ENCODE measurements around the gene PKD2L1. TPM values are rescaled to one million over a fixed set of nuclear protein-coding genes. Genes with fewer than 3 reads are reported as not detected.
A peak's percentile ranks its signal among the peaks of the same experiment; 100 is the strongest.

Gene PKD2L1
- total and polyA plus RNA-seq, 12 donors = not detected

GRCh38 chr10:100248820-100249219 is 81.2 kb downstream of the PKD2L1 start:
- no peaks in the 10 kb centered on the region for H3K9me3 ChIP-seq
- H3K36me3 ChIP-seq = peaks cover 0 to 100% (median 76%) of the 10 kb centered on the region in 9 donors
- ATAC-seq (peak in 4 of 8 donors; percentile 67 to 95 (median 76)), DNase-seq (no peak)
- H3K27me3 ChIP-seq = no peaks in the 10 kb centered on the region
- WGBS, 2 donors = 80 to 81% methylated on average over 7 of the region's 7 CpGs
- TF ChIP-seq CTCF (IDR thresholded peaks at IDR 0.05) = no peak
- peaks cover 0 to 11% (median 0%) of the 10 kb centered on the region in 9 donors for H3K4me1 ChIP-seq
- H3K4me3 ChIP-seq = no peak overlapping the region
- intact Hi-C loops (cut with DNase I) = no loop called here
- H3K27ac ChIP-seq = peak overlapping the region in 1 of 10 donors; percentile 0

- intact Hi-C loops (cut with DNase I) = no loop called here
- no peak overlapping the region for H3K27ac ChIP-seq
- ATAC-seq (no peak), DNase-seq (no peak)
- H3K9me3 ChIP-seq = no peaks in the 10 kb centered on the region
- WGBS, 2 donors = 61 to 67% methylated on average over 5 of the region's 5 CpGs
- H3K4me1 ChIP-seq = peaks cover 0 to 11% (median 0%) of the 10 kb centered on the region in 9 donors
- no peak overlapping the region for H3K4me3 ChIP-seq
- TF ChIP-seq CTCF (IDR thresholded peaks at IDR 0.05) = no peak
- peaks cover 0 to 100% (median 63%) of the 10 kb centered on the region in 9 donors for H3K36me3 ChIP-seq
- H3K27me3 ChIP-seq = no peaks in the 10 kb centered on the region
Measured at GRCh38 chr10:100245484-100246220, 84.4 kb downstream of the PKD2L1 start.

GRCh38 chr10:100239851-100240250 is 90.2 kb downstream of the PKD2L1 start:
- Histone ChIP-seq H3K27ac (no peak overlapping the region), H3K27me3 (no peaks in the 10 kb centered on the region), H3K36me3 (peaks cover 0 to 100% (median 59%) of the 10 kb centered on the region in 9 donors), H3K9me3 (no peaks in the 10 kb centered on the region), H3K4me3 (no peak overlapping the region), H3K4me1 (no peaks in the 10 kb centered on the region)
- no peak for ATAC-seq
- intact Hi-C loops (cut with DNase I) = no loop called here
- DNase-seq = no peak
- no peak for TF ChIP-seq CTCF (IDR thresholded peaks at IDR 0.05)
- 90 to 93% methylated on average over 3 of the region's 3 CpGs for WGBS, 2 donors

- ATAC-seq (no peak), DNase-seq (no peak)
- Histone ChIP-seq H3K9me3 (no peaks in the 10 kb centered on the region), H3K4me3 (no peak overlapping the region), H3K36me3 (peaks cover 0 to 100% (median 58%) of the 10 kb centered on the region in 9 donors), H3K27ac (no peak overlapping the region), H3K27me3 (no peaks in the 10 kb centered on the region), H3K4me1 (no peaks in the 10 kb centered on the region)
- 96 to 97% methylated on average over 7 of the region's 7 CpGs for WGBS, 2 donors
- TF ChIP-seq CTCF (IDR thresholded peaks at IDR 0.05) = no peak
- intact Hi-C loops (cut with DNase I) = no loop called here
Measured at GRCh38 chr10:100238429-100238828, 91.6 kb downstream of the PKD2L1 start.

Other genes starting within 250 kb of the PKD2L1 start
- gene CPN1, start 248.4 kb downstream of the PKD2L1 start, total RNA-seq = not detected
- not detected for gene CPN1, start 248.4 kb downstream of the PKD2L1 start, polyA plus RNA-seq
- gene ERLIN1, start 144.2 kb downstream of the PKD2L1 start, total RNA-seq = 10 to 100 TPM in 2 of 10 donors, 1 to 10 TPM in 8; 4.4 to 13.3 (median 7.5) TPM
- gene ERLIN1, start 144.2 kb downstream of the PKD2L1 start, polyA plus RNA-seq = 1 to 10 TPM; 2.1 to 6.3 TPM
- 10 to 100 TPM in 6 of 10 donors, 1 to 10 TPM in 4; 7.7 to 13.7 (median 10.1) TPM for gene CHUK, start 100.6 kb downstream of the PKD2L1 start, total RNA-seq
- gene CHUK, start 100.6 kb downstream of the PKD2L1 start, polyA plus RNA-seq = 1 to 10 TPM; 7.3 to 7.7 TPM
- gene CWF19L1, start 62.6 kb downstream of the PKD2L1 start, total RNA-seq = 10 to 100 TPM in 9 of 10 donors, 1 to 10 TPM in 1; 9.5 to 20.0 (median 13.4) TPM
- 10 to 100 TPM; 14.0 to 15.3 TPM for gene CWF19L1, start 62.6 kb downstream of the PKD2L1 start, polyA plus RNA-seq
- 10 to 100 TPM; 13.6 to 23.5 (median 19.8) TPM for gene BLOC1S2, start 43.5 kb downstream of the PKD2L1 start, total RNA-seq
- gene BLOC1S2, start 43.5 kb downstream of the PKD2L1 start, polyA plus RNA-seq = 10 to 100 TPM; 19.3 to 32.2 TPM
- 10 to 100 TPM in 6 of 10 donors, 1 to 10 TPM in 4; 1.8 to 24.7 (median 12.6) TPM for gene SCD, start 17.0 kb upstream of the PKD2L1 start, total RNA-seq
- 10 to 100 TPM; 44.6 to 62.7 TPM for gene SCD, start 17.0 kb upstream of the PKD2L1 start, polyA plus RNA-seq
- not detected for gene WNT8B, start 132.8 kb upstream of the PKD2L1 start, total RNA-seq
- not detected for gene WNT8B, start 132.8 kb upstream of the PKD2L1 start, polyA plus RNA-seq
- 10 to 100 TPM in 1 of 10 donors, 1 to 10 TPM in 9; 6.7 to 10.6 (median 8.3) TPM for gene SEC31B, start 189.6 kb upstream of the PKD2L1 start, total RNA-seq
- gene SEC31B, start 189.6 kb upstream of the PKD2L1 start, polyA plus RNA-seq = 10 to 100 TPM in 1 of 2 donors, 1 to 10 TPM in 1; 2.7 to 28.2 TPM
- gene NDUFB8, start 199.6 kb upstream of the PKD2L1 start, total RNA-seq = 100 to 1,000 TPM; 321 to 498 (median 422) TPM
- gene NDUFB8, start 199.6 kb upstream of the PKD2L1 start, polyA plus RNA-seq = 100 to 1,000 TPM; 750 to 915 TPM
- 10 to 100 TPM; 40.9 to 66.8 (median 50.4) TPM for gene HIF1AN, start 205.7 kb upstream of the PKD2L1 start, total RNA-seq
- gene HIF1AN, start 205.7 kb upstream of the PKD2L1 start, polyA plus RNA-seq = 1 to 10 TPM; 7.1 to 7.2 TPM

Measured in heart right ventricle (tissue), 16 donors.